ENCODE results near the gene KRT75. TPM values are rescaled to one million over a fixed set of nuclear protein-coding genes. Genes with fewer than 3 reads are reported as not detected.

Gene KRT75
- total RNA-seq, 1 donor from 2014 or later: not detected

DNA sequence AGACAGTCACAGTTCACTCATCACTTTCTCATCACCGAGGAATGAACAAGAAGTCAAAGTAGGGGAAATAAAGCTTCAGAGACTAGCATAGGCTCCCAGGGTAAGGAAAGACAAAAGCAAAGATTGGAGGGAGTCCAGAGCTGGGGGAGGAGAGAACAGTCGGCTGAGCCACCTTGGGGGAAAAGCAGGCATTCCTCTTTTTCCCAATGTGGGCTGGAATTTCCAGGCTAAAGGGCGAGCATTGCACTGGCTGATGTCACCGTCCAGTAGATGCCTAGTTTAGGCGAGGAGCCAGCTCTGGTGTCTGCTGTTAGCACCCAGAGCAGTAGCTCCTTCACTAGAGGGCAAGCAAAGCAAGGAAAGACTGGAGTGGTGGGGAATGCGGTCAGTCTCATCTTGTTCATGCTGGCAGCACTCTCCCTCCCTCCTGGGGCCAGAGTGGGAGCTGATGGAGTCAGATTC lies 8.5 kb upstream of the KRT75 start:
- ATAC-seq (ENCODE audit: poor library complexity) (peak; percentile 45), DNase-seq (no peak)
- intact Hi-C loops (cut with DNase I): no loop called here

GRCh38 chr12:52441320-52441911 lies 7.2 kb upstream of the KRT75 start:
- DNase-seq: no peak
- no peak for ATAC-seq (ENCODE audit: poor library complexity)
- intact Hi-C loops (cut with DNase I): no loop called here

DNA sequence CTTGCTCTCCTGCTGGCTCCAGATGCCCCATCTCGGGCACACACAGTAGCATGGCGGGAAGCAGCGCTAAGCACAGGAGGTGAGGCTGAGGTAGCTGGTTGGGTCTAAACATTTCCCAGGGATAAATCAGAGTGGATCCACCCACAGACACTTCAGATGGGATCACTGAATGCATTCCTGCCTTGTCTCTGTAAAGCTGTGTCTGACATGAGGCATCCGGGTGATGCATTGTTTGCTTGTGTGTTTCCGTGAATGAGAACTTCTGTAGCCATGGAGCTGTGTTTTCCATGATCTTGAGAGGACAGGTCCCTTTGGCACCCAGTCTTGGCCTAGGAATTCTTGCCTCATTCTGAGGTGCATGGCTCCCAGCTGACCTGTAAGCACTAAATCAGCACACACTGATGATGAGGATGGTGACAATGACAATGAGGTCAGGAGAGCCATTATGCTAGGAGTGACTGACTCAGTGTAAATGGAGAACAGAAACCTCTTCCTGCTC lies 6.7 kb upstream of the KRT75 start:
- DNase-seq: no peak
- intact Hi-C loops (cut with DNase I): no loop called here
- peak; percentile 20 for ATAC-seq (ENCODE audit: poor library complexity)

DNA sequence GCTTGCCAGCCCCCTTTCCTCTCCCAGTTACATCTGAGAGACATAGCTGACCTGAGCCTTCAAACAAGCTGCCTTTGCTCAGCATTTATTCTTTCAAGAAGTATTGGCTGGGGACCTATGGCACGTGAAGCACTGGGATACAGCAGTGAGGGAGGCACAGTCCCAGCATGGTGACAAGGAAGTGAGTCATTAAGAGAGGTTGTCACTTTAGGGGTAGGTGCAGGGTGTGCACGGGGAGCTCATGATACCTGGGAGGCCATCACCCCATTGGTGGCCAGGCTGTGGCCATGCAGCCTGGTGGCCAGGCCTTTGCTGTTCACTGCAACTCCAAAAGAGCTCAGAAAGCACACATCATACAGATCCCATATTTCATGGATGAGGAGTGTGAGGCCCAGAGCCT lies 5.7 kb upstream of the KRT75 start:
- intact Hi-C loops (cut with DNase I): no loop called here
- DNase-seq (no peak), ATAC-seq (ENCODE audit: poor library complexity) (no peak)

- DNase-seq: no peak
- ATAC-seq (ENCODE audit: poor library complexity): no peak
- intact Hi-C loops (cut with DNase I): no loop called here
Measured at GRCh38 chr12:52439420-52439819, 5.2 kb upstream of the KRT75 start.

GRCh38 chr12:52438305-52439301 lies 4.4 kb upstream of the KRT75 start:
- ATAC-seq (ENCODE audit: poor library complexity) (no peak), DNase-seq (no peak)
- intact Hi-C loops (cut with DNase I): no loop called here

DNA sequence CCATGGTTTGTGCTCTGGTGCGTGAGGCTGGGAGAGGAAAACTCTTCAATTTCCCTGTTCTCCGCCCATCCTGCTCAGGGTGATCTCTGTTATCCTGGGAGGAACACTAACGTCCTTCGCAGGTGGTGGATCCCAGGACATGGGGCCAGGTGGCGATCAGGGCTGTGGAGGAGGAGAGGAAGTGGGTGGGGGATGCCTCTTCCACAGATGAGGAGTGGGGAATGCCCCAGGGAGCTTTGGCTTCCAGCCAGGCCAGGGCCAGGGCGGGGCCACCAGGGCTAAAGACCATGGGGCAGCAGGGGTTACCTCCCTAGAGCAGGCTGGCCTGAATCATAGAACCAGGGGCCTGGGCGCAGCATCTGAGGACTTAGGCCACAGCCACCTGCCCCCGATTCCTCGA lies 3.3 kb upstream of the KRT75 start:
- ATAC-seq (ENCODE audit: poor library complexity) (no peak), DNase-seq (no peak)
- intact Hi-C loops (cut with DNase I): no loop called here

GRCh38 chr12:52436828-52437474 lies 2.8 kb upstream of the KRT75 start:
- no peak for ATAC-seq (ENCODE audit: poor library complexity)
- no peak for DNase-seq
- intact Hi-C loops (cut with DNase I): no loop called here

DNA sequence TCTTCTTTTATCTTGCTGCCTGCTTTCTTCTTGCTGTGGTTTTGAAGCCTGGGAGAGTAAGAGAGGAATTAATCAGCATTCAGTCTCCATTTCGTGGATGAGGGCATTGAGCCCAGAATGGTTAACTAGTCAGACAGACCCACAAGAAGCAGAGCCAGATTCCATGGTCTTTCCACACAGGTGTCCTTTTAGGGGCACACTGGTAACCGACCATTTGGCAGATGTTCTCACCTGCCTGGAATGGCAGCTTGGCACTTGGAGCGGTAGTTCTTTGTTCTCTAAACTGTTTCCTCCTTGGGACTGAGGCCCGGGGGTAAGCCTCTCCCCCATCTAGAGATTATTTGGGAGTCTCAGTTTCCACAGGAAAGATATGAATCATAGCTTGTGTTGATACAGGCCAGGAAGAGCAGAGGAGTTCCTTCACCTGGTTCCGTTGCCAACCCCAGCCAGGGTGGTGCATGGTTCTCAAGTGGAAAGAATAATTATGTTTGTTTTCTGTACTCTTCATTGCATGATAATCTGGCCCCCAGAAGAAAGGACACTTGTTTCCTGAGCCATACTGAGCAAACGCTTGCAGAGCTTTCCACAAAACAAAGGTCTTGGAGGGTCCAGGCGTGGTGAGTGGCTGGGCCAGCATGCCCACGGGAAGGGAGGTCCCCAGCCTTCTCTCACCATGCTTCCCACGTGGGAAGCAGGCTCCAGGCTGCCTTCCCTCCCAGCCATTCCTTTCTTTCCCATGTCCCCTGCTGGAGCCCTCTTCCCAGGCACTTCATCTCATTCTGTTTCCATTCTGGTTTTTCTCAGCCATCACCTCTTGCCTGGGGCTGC lies 2.0 kb upstream of the KRT75 start:
- intact Hi-C loops (cut with DNase I): no loop called here
- ATAC-seq (ENCODE audit: poor library complexity) (no peak), DNase-seq (no peak)

GRCh38 chr12:52435659-52435999 lies 1.5 kb upstream of the KRT75 start:
- no peak for DNase-seq
- intact Hi-C loops (cut with DNase I): no loop called here
- no peak for ATAC-seq (ENCODE audit: poor library complexity)

- no peak for ATAC-seq (ENCODE audit: poor library complexity)
Measured at GRCh38 chr12:52434760-52435530, 774 bp upstream of the KRT75 start.

GRCh38 chr12:52433501-52434080 lies 580 bp downstream of the KRT75 start:
- intact Hi-C loops (cut with DNase I): no loop called here
- DNase-seq: no peak
- no peak for ATAC-seq (ENCODE audit: poor library complexity)

More at GRCh38 chr12:52434760-52435530, 774 bp upstream of the KRT75 start:
- intact Hi-C loops (cut with DNase I): no loop called here
- DNase-seq: no peak

GRCh38 chr12:52432559-52433207 lies 1.5 kb downstream of the KRT75 start:
- DNase-seq: no peak
- ATAC-seq (ENCODE audit: poor library complexity): no peak
- intact Hi-C loops (cut with DNase I): no loop called here

DNA sequence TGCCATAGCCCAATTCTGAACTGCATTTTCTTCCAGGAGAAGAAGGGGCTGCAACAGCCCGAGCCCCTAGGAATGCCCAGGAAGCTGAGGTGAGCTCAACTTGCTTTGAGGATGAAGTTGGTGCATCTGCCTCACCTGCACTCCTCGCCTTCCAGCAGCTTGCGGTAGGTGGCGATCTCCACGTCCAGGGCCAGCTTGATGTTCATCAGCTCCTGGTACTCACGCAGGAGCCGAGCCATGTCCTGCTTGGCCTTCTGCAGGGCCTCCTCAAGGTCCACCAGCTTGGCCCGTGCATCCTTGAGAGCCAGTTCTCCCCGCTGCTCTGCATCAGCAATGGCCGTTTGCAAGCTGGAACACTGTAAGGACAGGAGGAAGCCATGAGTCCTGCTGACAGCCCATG lies 6.0 kb downstream of the KRT75 start:
- ATAC-seq (ENCODE audit: poor library complexity): no peak
- intact Hi-C loops (cut with DNase I): no loop called here
- no peak for DNase-seq

GRCh38 chr12:52427083-52427482 lies 7.1 kb downstream of the KRT75 start:
- DNase-seq (no peak), ATAC-seq (ENCODE audit: poor library complexity) (no peak)
- intact Hi-C loops (cut with DNase I): no loop called here

- no peak for DNase-seq
- intact Hi-C loops (cut with DNase I): no loop called here
- ATAC-seq (ENCODE audit: poor library complexity): no peak
Measured at GRCh38 chr12:52426034-52426433, 8.1 kb downstream of the KRT75 start.

GRCh38 chr12:52425466-52425865 lies 8.7 kb downstream of the KRT75 start:
- ATAC-seq (ENCODE audit: poor library complexity): no peak
- intact Hi-C loops (cut with DNase I): no loop called here

More at GRCh38 chr12:52425466-52425865, 8.7 kb downstream of the KRT75 start:
- no peak for DNase-seq

Data from Right ventricle myocardium superior (tissue), 1 donor.